NCI-H2196 treated with DMSO at 0.1 percent for 48 hours (cell line): ENCODE data around the gene INSIG2.

Source experiments
- DNase-seq: peaks from one replicate; lab custom pipeline; 2025; ENCODE audit not compliant: unreplicated experiment; lab: John Stamatoyannopoulos, UW

INSIG2 gene

GRCh38 chr2:118097657-118098056 lies 9.4 kb downstream of the INSIG2 start:
- no peak for DNase-seq

DNA sequence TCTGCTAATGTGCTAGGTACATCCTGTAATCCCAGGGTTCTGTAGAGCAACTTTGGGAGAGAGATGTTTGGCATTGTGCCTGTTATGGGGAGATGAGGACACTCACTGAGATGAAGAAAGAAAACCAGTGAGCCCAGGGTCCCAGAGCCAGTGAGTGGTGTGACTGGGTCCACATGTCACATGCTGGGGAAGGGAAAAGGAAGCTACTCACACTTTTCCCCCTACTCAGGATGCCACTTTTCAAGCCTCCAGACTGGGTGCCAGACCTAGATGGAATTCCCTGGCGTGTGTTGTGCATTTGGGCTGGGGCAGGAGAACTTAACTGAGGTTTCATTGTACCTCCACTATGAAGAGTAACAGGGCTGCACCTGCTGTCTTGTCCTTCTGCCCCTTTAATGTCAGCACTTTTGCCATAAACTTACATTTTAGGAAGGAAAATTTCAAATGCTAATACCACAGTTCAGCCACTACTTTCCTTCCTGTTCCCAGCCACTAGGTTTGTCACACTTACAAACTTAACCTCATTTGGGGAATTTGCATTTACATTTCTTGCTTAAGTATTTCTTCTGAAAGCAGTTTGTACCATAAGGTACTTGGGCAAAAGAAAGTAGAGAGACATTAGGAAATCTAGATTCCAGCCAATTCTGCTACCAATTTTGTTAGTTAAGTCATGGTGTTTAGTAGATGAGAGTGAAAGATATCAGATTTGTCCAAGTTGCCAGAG lies 10.2 kb downstream of the INSIG2 start:
- DNase-seq = no peak

DNA sequence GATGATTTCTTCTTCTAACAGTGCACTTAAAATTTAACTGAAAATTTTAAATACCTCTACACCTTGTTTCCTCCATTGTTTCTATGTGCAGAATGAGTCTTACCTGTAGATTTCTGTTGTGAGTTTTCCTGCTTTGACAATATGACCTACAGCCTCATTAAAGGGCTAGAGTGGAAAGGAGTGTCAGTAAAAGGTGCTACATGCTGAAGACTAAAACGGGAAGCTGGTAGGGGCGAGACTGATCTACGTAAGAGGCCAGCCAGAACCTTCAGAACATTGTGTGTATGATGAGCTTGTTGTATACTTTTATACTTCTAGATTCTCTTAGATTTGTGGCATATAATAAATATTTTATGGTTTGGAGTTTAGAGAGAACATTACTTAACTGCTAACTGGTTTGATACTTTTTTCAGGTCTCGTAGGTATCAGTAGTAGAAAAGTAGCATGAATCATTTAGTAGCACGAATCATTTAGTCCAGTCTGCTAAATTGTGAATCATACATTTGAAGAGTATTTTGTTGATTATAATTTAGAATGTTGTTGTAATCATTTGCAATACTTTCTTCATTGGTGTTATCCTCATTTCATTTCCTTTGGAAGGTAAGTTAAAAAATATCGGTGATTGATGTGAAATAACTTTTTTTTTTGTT lies 14.3 kb downstream of the INSIG2 start:
- no peak for DNase-seq

DNA sequence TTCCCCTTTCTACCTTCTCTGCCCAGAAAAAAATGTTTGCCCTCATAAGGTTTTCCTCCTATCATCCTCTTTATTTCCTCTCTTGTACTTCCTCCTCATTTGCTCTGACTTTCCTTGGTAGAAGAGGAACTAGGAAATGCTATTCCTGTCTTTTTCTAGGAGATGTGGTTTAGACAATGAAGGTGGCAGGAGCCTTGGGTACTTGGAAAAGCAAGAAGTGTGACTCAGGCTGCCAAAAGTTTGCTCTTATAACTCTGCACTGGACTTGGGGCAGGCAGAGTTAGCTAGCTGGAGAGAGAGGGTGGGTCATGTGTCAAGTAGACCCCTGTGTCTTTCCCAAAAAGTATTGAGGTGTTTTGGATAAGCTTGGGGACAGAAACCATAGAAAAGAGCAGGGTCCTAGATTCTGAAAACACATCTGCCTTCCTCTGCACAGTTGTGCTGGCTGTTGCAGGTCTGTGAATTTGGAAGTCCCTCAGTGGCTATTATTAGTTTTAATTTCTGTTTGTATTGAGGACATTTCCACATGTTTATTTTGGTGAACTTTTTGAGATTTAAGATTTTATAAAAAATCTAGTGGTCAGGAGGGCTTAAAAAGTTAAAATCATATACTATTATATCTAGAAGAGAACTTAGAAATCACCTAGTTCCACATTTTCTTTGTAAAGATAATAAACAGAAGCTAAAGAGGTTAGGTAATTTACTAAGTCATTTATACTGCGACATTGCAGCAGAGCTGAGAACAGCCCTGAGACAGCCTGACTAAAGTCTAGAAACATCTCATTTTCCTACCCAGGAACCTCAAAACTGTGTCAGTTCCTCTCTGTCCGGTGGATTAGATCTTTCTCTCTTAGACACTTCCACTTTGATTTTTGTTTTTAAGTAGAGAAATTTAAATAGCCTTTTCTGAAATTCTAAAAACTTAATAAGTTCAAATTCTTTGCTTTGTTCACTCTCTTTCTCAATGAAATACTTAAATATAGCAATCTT lies 16.0 kb downstream of the INSIG2 start:
- no peak for DNase-seq

DNA sequence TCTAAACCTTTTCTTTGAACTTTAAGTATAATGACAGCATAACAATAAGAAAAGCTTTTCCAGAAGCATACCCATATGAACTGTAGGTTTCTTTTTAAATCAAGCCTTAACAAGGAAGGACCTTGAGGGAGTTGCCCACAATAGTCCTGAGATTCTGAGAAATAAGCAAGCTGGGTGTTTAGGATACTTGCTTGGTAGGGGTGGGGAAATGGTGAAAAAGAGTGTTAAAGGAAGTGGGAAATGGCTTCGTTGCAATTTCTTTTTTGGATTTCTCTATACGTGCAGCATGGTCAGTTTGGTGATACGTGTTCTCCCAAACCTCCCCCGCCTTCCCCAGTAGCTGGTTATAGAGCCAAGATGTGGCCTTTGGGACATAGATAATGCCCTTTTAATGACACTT lies 17.2 kb downstream of the INSIG2 start:
- no peak for DNase-seq

- DNase-seq = no peak
Observed at GRCh38 chr2:118106926-118107325, 18.7 kb downstream of the INSIG2 start.

DNA sequence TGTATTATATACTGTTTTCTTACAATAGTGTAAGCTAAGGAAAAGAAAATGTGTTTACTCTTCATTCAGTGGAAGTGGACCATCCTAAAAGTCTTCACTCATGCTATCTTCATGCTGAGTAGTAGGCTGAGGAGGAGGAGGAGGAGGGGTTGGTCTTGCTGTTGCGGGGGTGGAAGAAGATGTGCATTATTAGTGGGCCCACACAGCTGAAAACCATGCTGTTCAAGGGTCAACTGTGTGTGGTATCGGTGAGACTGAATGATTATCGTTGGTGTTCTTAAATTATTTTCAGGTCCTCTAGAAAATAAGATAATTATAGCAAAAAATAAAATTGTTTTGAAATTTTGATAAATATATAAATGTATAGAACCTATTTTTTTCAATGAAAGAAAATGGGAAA lies 22.0 kb downstream of the INSIG2 start:
- no peak for DNase-seq

DNA sequence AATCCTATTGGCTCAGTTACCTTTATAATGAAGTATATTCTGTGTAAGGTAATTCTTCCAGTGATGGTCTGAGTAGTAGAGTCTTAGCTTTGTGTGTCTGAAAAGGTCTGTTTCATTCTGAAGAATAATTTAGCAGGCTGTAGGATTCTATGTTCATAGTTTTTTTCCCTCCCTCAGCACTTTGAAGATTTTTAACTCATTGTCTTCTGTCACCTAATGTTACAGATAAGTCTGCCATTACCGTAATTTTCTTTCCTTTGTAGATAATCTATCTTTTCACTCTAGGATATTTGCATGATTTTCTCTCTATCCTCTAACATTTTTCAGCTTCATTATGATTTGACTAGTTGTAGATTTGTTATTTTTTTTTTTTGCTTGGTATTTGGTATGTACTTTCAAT lies 22.7 kb downstream of the INSIG2 start:
- no peak for DNase-seq

GRCh38 chr2:118112771-118113334 lies 24.6 kb downstream of the INSIG2 start:
- DNase-seq = peak; percentile 9

DNA sequence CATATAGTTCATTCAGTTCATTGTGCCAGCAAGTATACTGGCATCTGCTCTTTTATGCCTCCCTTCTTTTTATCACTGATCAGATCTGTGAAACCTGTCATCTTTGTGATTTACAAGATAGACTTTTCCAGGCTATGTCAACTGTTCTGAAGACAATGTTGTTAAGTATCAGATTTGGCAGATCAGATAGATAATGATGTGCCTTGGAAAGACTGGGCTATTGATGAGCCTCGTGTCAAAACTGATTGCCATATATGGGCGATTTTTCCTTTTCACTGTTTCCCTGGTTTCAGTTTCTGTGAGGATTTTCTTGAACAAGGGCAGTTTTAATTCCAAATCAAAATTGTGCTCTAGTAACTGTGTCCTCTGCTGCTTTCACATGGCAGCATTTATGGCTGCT lies 26.6 kb downstream of the INSIG2 start:
- DNase-seq = no peak

GRCh38 chr2:118115761-118116160 lies 27.5 kb downstream of the INSIG2 start:
- no peak for DNase-seq

DNA sequence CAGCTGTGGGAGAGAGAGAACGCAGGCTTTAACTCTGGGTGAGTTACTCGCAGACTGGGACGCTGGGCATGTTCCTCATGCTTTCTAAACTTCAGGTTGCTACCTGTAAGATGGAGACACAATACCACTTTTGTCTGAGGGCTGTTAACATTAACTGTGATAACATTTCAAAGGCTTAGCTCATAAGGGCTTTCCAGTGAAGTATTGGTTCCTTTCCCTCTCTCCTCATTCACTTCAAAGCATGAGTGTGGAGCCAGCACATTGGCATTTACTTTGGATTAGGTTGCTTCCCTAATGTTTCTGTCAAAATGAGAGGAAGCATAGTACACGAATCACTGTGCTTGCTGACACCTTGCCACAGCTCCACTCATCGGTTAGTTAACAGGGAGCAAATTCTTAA lies 30.2 kb downstream of the INSIG2 start:
- DNase-seq = no peak

DNA sequence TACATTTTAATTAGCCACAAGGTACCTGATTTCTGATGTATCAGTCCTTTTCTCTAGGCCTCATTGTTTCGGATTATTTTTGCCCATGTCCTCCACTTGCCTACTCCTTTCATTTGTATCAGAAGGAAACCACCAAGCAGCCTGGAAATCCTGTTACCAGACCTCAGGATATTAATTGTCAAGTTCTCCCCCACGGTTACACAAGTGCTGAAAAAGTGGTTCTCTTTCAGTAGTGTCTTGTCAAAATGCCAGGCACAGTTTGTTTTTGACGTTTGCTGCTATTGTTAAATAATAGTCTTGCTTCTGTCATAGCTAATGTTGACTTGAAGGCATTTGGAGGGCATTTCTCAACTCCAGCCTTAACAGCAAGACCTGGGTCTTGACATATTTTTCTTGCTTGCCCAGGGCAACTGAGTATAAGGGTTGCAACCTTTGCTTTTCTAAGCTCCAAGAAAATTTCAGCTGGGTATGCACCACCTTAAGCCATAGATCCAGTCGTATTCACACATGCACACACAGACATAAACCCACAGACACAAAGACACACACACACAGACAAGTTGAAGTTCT lies 31.0 kb downstream of the INSIG2 start:
- DNase-seq = no peak

GRCh38 chr2:118119761-118120400 lies 31.6 kb downstream of the INSIG2 start:
- no peak for DNase-seq

DNA sequence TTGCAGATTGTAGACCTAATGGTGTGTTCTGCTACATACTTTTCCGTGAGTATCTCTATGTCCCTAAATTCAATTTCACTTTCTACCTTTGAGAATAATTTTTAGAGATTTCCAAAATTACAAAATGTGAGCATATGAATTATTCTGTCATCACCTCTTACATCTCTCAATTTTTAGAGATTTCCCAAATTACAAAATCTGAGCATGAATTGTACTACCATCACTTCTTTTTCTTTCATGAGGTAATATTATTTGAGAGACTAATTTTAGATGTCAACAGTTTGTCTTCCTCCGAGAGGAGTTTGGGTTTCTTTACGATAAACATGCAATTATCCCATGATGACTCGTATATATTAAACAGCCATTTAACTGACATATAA lies 32.1 kb downstream of the INSIG2 start:
- DNase-seq = no peak

DNA sequence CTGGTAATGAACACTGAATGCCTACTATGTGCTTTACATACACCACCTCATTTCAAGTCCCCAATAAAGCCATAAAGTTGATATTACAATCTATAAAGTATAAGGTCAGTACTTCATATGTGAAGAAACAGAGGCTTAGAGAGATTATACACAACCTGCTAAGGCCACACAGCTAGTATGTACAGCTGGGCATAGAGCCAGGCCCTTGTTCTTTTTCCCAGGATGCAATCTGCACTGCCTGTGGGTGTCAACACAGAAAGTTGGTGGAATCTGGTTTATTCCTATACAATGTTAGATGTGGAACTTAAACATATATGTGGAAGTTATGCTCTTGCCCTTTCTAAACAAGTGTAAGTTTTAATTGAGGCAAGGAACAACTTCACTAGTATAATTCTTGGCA lies 32.8 kb downstream of the INSIG2 start:
- no peak for DNase-seq

GRCh38 chr2:118121986-118122524 lies 33.8 kb downstream of the INSIG2 start:
- no peak for DNase-seq

DNA sequence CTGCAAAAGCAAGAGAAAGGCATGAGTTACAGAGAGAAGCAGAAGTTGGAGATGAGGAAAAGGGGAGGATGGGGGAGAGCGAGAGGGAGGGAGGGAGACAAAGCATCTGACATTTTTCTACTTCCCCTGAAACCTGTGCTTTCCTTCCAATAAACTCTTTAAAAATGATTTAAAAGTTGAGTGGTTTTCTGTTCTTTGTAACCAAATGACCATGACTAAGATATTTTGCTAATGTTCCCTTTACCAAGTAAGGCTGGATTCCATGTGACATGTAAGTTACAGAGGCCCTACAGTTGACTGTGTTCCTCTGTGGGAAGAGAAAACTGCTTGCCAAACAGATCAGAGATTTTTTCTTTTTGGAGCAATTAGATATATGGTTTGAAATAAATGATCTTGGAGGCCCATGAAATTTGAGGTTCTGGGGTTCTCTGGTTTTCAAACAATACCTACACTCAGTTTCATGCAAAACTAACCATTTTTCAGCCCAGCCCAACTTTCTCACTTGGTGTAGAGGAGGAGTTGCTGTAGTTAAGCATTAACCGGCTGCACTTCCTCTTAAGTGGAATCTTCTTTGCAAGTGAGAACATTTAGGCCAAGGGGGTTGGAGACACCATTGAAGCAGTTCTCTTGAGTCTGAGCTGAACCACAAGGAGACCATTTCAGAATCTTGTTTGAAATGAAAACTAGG lies 34.5 kb downstream of the INSIG2 start:
- no peak for DNase-seq

GRCh38 chr2:118123561-118124232 lies 35.4 kb downstream of the INSIG2 start:
- no peak for DNase-seq
